Measurements from ENCODE around the gene ATG2A.

The ATG2A gene

DNA sequence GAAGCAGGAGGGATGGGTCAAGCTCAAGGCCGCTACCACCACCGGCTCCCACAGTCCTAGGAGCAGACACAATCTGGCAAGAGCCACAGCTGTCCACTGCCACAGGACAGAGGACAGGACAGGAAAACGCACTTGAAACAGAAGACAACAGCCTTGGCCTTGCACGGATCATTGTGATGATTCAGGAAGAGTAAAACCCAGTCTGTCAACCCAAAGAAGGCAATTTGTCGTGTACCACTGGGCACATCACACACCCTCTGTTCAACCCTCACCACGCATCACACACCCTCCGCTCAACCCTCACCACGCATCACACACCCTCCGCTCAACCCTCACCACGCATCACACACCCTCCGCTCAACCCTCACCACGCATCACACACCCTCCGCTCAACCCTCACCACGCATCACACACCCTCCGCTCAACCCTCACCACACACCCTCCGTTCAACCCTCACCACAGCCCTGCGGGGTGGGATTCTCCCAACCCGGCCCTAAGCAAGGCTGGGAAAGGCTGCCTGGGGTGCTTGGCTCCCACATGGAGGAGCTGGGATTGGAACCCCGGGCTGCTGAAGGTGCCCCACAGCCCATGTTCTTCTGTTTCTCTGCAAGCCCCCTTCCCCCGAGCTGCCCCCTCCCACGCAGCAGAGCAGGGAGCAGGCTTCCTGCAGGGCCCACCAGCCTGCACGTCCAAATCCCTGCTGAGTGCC is 61.3 kb downstream of the ATG2A start:
- DNase-seq (ENCODE audit: extremely low read depth, insufficient read length), result no peak
- TF ChIP-seq, protein P1, sequence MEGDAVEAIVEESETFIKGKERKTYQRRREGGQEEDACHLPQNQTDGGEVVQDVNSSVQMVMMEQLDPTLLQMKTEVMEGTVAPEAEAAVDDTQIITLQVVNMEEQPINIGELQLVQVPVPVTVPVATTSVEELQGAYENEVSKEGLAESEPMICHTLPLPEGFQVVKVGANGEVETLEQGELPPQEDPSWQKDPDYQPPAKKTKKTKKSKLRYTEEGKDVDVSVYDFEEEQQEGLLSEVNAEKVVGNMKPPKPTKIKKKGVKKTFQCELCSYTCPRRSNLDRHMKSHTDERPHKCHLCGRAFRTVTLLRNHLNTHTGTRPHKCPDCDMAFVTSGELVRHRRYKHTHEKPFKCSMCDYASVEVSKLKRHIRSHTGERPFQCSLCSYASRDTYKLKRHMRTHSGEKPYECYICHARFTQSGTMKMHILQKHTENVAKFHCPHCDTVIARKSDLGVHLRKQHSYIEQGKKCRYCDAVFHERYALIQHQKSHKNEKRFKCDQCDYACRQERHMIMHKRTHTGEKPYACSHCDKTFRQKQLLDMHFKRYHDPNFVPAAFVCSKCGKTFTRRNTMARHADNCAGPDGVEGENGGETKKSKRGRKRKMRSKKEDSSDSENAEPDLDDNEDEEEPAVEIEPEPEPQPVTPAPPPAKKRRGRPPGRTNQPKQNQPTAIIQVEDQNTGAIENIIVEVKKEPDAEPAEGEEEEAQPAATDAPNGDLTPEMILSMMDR (IDR thresholded peaks at IDR 0.05; ENCODE audit: insufficient read depth, low read length, poor library complexity, severe bottlenecking), result no peak
- H3K27me3 ChIP-seq (replicated peaks; ENCODE audit: control insufficient read depth, insufficient read depth, low read length), result no peaks in the 10 kb centered on the region
- H3K36me3 ChIP-seq (ENCODE audit: control insufficient read depth, insufficient read depth, low read length), result peaks cover 53% of the 10 kb centered on the region
- no peak overlapping the region for H3K4me3 ChIP-seq (replicated peaks; ENCODE audit: low read depth, low read length)

GRCh38 chr11:64854534-64855502 is 62.2 kb downstream of the ATG2A start:
- Histone ChIP-seq H3K27me3 (replicated peaks; ENCODE audit: control insufficient read depth, insufficient read depth, low read length) (no peaks in the 10 kb centered on the region), H3K4me3 (replicated peaks; ENCODE audit: low read depth, low read length) (no peak overlapping the region), H3K36me3 (ENCODE audit: control insufficient read depth, insufficient read depth, low read length) (peaks cover 50% of the 10 kb centered on the region)
- TF ChIP-seq, protein P1 (IDR thresholded peaks at IDR 0.05; ENCODE audit: insufficient read depth, low read length, poor library complexity, severe bottlenecking), result no peak
- DNase-seq (ENCODE audit: extremely low read depth, insufficient read length), result no peak

GRCh38 chr11:64854157-64854533 is 62.9 kb downstream of the ATG2A start:
- Histone ChIP-seq H3K27me3 (replicated peaks; ENCODE audit: control insufficient read depth, insufficient read depth, low read length) (no peaks in the 10 kb centered on the region), H3K4me3 (replicated peaks; ENCODE audit: low read depth, low read length) (no peak overlapping the region), H3K36me3 (ENCODE audit: control insufficient read depth, insufficient read depth, low read length) (peaks cover 50% of the 10 kb centered on the region)
- TF ChIP-seq, protein P1 (IDR thresholded peaks at IDR 0.05; ENCODE audit: insufficient read depth, low read length, poor library complexity, severe bottlenecking), result no peak
- no peak for DNase-seq (ENCODE audit: extremely low read depth, insufficient read length)

GRCh38 chr11:64853709-64854108 is 63.3 kb downstream of the ATG2A start:
- no peak for DNase-seq (ENCODE audit: extremely low read depth, insufficient read length)
- Histone ChIP-seq H3K27me3 (replicated peaks; ENCODE audit: control insufficient read depth, insufficient read depth, low read length) (no peaks in the 10 kb centered on the region), H3K4me3 (replicated peaks; ENCODE audit: low read depth, low read length) (no peak overlapping the region), H3K36me3 (ENCODE audit: control insufficient read depth, insufficient read depth, low read length) (peaks cover 48% of the 10 kb centered on the region)
- TF ChIP-seq, protein P1 (IDR thresholded peaks at IDR 0.05; ENCODE audit: insufficient read depth, low read length, poor library complexity, severe bottlenecking), result no peak

GRCh38 chr11:64852804-64853509 is 64.1 kb downstream of the ATG2A start:
- Histone ChIP-seq H3K4me3 (replicated peaks; ENCODE audit: low read depth, low read length) (no peak overlapping the region; the same call in 1 of the 2 replicates), H3K27me3 (replicated peaks; ENCODE audit: control insufficient read depth, insufficient read depth, low read length) (no peaks in the 10 kb centered on the region), H3K36me3 (ENCODE audit: control insufficient read depth, insufficient read depth, low read length) (peaks cover 43% of the 10 kb centered on the region)
- TF ChIP-seq, protein P1 (IDR thresholded peaks at IDR 0.05; ENCODE audit: insufficient read depth, low read length, poor library complexity, severe bottlenecking), result no peak
- DNase-seq (ENCODE audit: extremely low read depth, insufficient read length), result no peak
